Right lobe of liver (tissue), 4 donors: ENCODE data around the gene NCOA3.

Experiments
- CTCF ChIP-seq, 4 donors: fragments of 200-600 bp in 3 of 4; fragments of 450-650 bp in 1 of 4; IDR thresholded peaks; one replicate each; pipeline versions ENCODE4 v1.5.1 to v1.8.0; 2016 to 2022; ENCODE audit warnings: antibody characterized with exemption in 4 of 4, mild to moderate bottlenecking in 2 of 4
- POLR2A ChIP-seq: fragments of 450-650 bp; IDR thresholded peaks from one replicate; pipeline ENCODE4 v1.6.1; 2017; ENCODE audit warnings: antibody characterized with exemption, mild to moderate bottlenecking
- donor health status: DM: no; HTN: no; CAD: no.
- donor health status: DM: no; HTN: no; CAD: no.
- donor health status: DM: no; HTN: yes; CAD: no.

- TF ChIP-seq CTCF (IDR thresholded peaks at IDR 0.05) (no peak), POLR2A (no peak)
Measured at GRCh38 chr20:47466213-47466612, 35.5 kb upstream of the NCOA3 start.
